HG02938 (cell line): ENCODE measurements around the gene SPRY2.
"Not testable (repeated sequence)": the region's sequence is repeated elsewhere in the genome, so short reads cannot be mapped to it uniquely, and the experiment has no call there.

Source experiments
- ATAC-seq: cut with Tn5 transposase; IDR thresholded peaks from one replicate; pipeline ENCODE4 v1.9.1; 2021; ENCODE audit warnings: mild to moderate bottlenecking, moderate library complexity; ENCODE audit not compliant: unreplicated experiment

The SPRY2 gene

DNA sequence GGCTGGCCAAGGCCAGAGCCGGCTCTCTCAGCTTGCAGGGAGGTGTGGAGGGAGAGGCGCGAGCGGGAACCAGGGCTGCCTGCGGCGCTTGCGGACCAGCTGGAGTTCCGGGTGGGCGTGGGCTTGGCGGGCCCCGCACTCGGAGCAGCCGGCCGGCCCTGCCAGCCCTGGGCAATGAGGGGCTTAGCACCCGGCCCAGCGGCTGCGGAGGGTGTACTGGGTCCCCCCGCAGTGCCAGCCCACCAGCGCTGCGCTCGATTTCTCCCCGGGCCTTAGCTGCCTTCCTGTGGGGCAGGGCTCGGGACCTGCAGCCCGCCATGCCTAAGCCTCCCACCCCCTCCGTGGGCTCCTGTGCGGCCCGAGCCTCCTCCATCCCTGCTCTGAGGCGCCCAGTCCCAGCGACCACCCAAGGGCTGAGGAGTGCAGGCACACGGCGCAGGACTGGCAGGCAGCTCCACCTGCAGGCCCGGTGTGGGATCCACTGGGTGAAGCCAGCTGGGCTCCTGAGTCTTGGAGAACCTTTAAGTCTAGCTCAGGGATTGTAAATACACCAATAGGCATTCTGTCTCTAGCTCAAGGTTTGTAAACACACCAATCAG lies 14.7 kb upstream of the SPRY2 start:
- not testable (repeated sequence) for ATAC-seq

DNA sequence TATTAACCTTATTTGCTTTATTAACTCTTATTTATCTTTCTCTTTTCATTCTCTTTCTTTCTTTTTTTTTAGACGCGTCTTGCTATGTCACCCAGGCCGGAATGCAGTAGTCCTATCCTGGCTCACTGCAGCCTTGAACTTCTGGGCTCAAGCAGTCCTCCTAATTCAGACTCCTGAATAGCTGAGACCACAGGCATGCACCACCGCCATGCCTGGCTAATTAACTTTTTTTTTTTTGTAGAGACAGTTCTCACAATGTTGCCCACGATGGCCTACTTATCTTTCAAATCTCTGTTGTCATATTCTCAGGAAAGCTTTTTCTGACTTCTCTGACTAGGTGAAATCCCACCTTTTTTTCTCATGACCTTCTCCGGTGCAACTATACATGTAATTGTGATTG lies 7.8 kb upstream of the SPRY2 start:
- no peak for ATAC-seq

DNA sequence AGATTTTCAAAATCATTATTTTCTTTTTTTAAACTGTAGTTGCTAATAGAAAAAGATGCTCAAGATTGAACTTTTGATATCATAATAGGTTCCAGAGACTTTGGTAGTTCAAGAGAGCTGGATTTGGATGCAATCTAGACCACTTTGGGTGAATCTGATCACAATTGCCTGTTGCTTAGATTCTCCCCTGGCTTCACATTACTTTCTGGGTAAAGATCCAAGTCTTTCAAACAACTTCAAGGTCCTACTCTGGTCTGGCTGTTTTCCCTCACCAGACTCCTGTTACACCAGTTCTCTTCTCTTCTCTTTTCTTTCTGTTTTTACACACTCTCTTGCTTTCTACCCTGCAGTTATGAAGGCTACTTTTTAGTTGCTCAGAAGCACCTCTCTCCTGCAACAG lies 7.4 kb upstream of the SPRY2 start:
- no peak for ATAC-seq

DNA sequence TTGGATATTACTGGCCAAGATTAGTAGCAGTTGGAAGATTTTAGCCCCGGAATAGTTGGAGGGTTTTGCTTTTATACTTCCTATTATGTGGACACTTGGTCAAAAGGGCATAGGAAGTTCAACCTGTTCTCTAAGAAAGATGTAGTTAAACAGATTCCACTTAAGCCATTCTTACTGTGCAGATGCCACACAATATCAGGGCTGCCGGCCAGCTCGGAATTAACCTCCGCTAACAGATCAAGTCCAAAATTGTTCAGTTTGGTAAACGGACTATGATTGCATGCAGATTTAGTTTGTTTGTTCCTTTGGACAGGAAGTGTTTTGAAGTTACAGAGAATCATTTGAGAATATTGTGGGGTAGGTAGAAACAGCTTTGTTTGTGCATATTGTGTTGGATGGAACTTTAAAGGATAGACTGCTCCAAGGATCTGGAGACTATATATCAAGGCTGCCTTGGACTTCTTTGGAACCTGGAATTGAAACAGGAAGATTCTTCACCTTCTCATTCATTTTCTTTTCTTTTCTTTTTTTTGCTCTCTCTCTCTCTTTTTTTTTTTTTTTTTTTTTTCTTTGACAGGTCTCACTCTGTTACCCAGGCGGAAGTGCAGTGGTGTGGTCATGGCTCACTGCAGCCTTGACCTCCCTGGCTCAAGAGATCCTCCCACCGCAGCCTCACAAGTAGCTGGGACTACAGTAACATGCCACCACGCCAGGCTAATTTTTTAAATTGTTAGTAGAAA lies 5.0 kb upstream of the SPRY2 start:
- ATAC-seq: no peak

DNA sequence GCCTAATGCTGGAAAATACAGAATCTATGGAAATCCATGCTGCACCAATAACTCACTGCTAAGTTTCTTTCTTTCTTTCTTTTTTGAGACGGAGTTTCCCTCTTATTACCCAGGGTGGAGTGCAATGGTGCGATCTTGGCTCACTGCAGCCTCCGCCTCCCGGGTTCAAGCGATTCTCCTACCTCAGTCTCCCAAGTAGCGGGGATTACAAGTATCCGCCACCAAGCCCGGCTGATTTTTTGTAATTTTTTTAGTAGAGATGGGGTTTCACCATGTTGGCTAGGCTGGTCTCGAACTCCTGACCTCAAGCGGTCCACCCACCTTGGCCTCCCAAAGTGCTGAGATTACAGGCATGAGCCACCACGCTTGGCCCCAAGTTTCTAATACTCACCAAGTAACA lies 3.1 kb upstream of the SPRY2 start:
- ATAC-seq: not testable (repeated sequence)

DNA sequence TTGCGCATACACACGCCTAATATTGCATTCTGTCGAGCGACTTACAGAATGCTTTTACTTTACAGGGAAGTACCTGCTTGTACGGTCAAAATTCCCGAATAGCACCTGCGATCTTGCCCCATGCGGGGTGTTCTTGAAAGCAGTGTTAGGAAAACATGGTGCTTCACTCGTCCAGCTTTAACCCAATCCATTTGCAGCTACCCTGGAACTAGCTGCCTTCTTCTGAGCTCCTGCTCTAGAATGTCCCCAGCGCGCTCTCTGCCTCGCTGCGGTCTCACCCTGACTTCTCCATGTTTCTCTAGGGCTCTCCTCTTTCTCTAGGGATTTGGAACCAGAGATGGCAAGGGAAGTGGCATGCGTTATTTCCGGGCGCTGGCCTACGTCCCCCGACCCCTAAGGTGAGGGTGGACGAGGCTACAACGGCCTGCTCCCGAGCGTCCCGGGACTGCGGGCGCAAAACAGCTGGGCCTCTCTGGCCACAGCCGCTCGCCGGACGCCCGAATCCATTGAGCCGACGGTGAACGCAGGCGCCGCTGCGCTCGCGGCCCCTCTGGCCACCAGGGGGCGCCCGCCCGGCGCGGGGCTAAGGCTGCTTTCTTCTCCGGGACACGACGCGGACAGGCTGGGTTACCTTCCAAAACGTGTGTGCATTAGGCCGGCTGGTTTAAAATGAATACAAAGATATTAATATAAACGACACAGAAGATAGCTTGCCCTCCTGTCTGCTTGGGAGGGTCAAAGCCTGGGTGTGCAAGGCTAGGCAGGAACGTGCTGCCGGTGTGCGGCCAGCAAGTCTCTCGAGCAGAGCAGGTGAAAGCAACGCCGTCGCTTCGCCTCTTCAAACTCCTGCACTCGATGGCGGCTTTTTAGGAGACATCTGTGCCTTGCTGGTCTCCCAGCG lies 1.8 kb upstream of the SPRY2 start:
- ATAC-seq: peak; percentile 48

DNA sequence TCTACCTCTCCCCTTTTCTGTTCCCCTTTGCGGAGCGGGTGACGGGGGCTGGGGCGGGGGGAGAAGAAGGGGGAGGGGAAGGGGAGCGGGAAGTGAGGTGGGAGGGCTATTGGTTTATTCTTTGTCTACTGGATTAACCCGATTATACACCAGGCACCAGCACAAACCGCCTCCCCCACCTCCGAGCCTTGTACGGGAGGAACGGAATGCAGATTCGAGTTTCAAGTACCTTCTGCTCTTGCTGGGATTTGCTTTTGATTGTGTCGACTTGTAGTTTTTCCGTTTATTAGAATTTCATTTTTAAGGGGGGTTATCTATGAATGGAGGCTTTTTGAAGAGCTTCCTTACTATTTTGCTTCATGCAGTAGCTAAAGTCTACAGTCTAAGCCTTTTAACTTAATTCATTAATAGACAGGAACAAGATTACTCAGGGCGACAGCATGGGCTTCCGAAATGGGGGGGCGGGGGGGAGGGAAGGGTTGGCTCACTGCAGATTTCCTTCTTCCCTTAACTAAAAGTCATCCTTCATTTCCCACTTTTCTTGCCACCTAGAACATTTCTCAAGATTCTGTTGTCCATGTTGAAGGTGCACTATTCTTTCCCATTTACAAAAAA lies 937 bp upstream of the SPRY2 start:
- no peak for ATAC-seq

DNA sequence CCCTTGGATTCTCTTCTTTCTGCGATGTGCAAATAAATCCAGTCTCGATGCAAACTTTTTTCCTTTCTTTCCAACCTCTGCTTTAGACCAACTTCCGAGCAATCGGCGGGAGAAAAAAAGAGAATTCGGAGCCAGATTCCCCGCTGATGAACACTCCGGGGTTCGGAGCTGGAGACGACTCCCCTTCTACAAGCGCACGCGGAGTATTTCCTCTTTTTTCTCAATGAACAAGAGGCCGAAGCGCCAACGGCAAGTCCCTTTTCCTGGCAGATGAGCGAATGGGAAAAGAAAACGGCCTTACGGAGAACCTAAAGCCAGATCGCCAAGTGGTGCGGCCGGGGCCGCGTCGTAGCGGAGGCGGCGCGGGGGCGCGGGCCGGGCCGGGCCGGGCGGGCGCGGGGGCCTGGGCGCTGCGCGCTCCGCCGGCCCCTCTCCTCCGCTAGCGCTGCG lies 250 bp downstream of the SPRY2 start:
- ATAC-seq: peak; percentile 26

DNA sequence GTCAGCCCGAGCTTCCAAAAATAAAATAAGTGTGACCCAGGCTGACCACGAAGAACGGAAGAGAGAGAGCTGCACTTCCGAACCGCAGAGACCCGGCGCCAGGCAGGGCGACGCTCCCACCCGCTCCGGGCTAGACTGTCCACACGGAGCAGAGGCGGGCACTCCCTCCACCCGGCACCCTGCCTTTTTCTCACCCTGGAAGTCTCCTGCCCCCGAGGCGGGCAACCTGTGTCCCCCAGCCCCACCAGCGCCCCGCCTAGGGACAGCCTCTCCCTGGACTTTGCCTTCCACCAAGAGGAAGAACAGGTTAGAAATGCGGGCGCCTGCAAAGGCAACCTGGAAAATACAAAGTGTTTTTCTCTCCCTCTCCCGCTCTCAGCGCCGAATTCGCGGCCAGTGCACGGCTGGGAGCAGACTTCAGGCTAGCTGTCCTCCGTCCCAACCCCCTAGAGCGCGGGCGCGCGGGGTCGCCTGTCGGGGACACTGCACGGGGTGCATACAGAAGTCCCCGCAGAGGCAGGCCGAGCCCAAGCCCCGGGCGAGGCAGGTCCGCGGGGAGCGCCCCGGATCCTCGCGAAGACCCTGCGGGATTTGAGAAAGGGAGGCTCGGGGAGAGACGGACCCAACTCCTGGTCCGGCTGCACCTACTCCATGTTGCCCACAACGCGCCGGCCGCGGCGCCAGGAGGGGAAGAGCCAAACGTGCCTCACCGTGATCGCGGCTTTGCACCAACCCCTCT lies 845 bp downstream of the SPRY2 start:
- no peak for ATAC-seq

DNA sequence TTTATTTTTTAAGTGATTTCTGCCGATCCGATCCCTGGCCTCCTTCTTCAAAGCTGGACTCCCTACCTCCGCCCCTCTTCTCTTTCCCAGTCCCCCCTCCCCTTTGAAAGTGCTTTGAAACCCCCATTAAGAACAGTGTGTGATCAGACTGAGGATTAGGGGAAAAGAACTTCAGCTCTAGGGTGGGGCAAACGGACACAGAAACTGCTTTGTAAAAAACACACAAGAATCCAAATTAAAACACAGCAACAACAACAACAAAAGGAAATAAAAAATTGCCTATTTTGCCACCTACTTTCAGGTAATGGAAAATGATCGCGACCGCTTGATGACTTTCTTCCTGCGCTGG lies 1.4 kb downstream of the SPRY2 start:
- no peak for ATAC-seq

DNA sequence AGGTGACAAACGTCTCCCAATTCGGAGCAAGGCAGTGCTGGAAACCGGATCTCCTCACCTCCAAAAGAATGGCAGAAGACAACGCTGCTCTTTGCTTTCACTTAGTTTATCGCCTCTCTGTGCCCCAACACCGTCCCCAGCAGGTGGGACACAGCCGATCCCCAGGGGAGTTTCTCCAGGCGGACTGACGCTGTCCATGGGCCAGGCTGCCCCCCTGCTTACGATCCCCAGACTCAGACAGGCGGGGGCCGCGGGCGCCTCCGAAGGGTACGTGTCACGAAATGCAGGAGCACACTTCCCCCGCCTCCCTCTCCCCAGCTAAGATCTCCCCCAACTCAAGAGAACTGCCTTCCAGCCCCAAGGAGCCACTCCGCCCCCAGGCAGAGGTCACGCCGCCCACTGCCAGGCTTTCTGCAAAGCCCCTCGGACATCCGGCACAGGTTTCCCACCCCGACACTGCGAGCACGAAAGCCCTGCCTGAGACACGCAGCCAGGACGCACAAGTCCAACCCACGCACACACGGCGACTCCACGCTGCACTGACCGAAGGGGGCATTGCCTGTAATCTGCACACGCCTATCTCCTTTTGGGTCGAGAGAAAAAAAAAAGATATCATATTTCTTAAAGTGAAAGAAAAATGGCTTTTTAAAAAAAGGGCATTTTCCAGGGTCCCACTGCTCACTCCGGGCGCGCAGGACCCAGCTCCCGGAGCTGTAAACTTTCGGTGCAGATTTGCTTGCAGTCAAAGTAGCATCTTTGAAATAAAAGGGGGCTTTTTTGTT lies 2.0 kb downstream of the SPRY2 start:
- peak; percentile 21 for ATAC-seq

DNA sequence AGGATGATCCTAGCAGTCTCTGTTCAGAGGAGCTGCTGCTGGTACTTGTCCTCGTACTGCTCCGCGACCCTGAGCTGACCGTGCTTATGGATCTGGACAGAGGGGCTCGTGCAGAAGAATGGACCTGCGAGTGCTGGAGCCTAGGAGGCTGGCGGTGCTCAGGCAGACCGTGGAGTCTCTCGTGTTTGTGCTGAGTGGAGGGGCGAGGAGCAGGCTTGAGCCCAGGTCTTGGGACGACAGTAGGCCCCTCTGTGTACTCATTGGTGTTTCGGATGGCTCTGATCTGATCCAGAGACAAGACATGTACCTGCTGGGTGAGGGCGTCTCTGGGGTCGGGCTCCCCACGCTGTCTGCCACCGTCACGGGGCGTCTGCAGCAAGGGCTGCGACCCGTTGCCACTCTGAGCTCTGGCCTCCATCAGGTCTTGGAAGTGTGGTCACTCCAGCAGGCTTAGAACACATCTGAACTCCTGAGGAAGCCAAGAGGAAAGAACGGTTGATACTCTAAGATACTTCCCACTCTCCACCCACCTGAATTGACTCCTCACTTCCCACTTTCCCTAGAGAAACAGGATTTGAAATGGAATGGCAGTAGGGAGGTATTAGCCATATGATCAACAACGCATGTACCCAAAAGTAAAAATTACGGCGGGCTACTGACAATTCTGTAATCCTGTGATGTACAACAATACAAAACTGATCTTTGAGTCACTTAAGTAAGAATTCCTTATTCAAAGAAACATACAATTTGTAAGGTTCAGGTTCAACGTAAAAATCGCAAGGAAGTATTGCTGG lies 3.4 kb downstream of the SPRY2 start:
- no peak for ATAC-seq

DNA sequence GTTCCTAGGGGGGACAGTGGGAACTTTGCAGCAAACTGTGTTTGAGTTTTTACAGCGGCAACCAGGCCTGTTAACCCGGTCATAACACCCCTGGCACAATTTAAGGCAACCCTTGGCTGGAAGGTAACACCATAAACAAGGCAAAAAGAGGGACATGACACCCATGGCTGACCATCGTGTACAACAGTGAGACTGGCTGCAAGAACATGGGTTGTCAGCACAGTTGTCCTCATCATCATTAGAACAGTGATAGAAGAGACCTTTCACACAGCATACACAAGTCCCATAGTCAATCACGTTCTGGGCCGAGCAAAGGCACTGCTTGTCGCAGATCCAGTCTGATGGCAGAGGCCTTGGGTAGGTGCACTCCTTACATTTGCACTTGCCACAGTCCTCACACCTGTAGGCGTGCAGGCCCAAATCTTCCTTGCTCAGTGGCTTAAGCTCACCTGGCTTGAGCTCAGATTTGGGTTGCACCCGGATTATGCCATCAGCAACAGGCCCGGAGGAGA lies 4.1 kb downstream of the SPRY2 start:
- no peak for ATAC-seq

DNA sequence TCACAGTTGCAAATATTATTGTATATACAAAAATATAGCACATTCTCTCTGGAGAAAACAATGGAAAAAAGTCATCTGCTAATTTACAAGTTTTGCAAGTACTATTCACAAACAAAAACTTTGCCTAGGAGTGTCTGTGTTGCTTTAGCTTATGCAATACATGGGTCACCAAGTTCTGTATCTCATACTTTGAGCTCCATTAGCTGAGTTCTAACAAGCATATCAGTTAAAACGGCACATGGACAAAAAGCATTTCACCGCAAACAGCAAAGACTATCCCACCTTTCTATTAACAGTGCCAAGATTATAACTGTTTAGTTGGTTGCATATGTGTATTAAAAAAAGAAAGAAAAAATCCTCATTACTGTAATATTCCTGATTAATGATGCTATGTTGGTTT lies 4.6 kb downstream of the SPRY2 start:
- ATAC-seq: no peak

DNA sequence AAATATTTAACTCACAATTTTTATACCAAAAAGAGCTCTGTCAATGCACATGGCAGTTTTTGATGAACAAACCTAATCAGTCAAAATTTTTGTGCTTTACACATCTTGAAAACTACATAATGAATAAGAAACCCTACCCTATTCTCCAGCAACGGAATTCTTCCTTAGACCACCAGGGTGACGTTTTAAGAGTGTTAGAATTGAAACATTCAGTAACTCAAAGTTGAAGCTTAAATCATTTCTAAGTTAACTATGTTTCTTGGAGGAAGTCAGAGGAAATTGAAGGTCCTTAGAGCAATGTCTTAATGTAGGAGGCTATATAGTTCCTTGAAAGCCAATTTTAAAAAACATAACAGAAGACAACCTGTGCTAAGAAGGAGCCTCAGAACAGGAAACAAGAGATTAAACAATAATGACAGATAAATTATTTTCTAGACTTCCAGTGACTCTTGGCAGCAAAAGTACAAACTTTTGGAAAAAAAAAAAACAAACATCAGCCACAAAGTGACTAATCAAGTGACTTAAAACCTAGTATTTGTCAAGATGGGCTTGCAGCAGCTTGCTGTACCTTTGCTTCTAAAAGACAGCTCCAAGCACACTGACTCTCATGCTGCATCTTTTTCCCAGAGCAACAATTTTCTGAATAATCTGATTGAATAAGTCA lies 6.2 kb downstream of the SPRY2 start:
- ATAC-seq: no peak

DNA sequence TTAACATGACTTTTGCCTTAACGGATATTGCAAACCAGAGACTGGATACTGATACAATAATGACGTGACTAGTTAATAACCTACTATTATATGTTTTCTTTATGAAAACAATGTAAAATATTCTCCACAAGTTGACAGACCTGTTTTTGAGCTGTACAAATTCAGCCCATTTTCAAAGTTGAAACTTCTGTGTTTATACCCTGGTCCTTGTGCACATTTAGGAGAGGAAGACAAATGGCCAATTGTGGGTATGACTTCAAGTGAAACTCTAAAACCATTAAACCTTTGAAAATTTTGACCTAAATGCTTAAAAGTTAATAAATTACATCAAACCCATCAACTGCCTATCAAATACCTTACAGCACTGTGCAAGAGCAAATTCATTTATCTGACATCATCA lies 8.9 kb downstream of the SPRY2 start:
- ATAC-seq: no peak

DNA sequence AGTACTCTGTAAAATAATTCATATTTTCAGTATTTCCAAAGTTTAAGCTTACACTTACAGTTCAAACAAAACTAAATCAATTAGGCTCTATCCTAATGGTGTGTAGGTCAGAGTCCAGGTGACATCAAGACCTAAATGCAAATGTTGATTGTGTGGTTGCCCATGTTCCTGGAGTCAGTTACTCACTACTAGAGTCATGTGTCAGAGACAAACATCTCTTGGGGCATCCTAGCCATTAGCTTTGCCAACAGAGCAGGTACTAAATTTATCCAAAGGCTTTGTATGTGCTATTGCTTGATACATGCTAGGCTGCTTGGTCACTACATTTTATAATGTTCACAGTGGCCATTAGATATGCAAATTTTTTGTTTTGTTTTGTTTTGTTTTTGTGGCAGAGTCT lies 11.7 kb downstream of the SPRY2 start:
- ATAC-seq: no peak

DNA sequence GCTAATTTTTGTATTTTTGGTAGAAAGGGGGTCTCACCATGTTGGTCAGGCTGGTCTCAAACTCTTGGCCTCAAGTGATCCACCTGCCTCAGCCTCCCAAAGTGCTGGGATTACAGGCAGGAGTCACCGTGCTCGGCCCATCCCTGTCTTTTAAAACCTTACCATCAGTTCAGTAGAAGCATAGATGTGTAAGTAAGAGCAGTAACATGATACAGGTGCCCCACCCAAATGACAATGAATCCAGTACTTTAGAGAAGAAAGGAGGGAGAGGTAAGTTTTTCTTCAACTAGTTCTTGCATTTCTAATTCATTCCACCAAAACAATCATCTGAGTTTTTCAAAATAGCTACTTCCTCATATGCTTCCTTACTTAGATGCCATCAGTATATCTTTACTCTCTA lies 21.9 kb downstream of the SPRY2 start:
- no peak for ATAC-seq
